Motor neuron (in vitro differentiated cells): ENCODE data around the gene UTS2R. TPM values are rescaled to one million over a fixed set of nuclear protein-coding genes. Genes with fewer than 3 reads are reported as not detected.
A peak's percentile ranks its signal among the peaks of the same experiment; 100 is the strongest.
"Not testable (repeated sequence)": the region's sequence is repeated elsewhere in the genome, so short reads cannot be mapped to it uniquely, and the experiment has no call there.

Source experiments
- ATAC-seq, 8 experiments: fragments of 200-7000 bp; cut with Tn5 transposase; replicated peaks in 6 of 8; 2 replicates each; pipeline ENCODE4 v1.8.0; 2021; ENCODE audit warnings: mild to moderate bottlenecking in 8 of 8, moderate library complexity in 8 of 8
- H3K27ac ChIP-seq, 2 donors: fragments of 250-450 bp; sonication (Bioruptor Pico); 2 replicates each; pipeline ENCODE4 v1.9.0; 2021; ENCODE audit warnings: antibody characterized with exemption in 2 of 2, mild to moderate bottlenecking in 2 of 2, moderate library complexity in 1 of 2
- H3K4me1 ChIP-seq, 2 donors: fragments of 250-450 bp; sonication (Bioruptor Pico); replicated peaks in 1 of 2; 2 replicates each; pipeline ENCODE4 v1.6.1; 2021; ENCODE audit warnings: antibody characterized with exemption in 2 of 2, mild to moderate bottlenecking in 2 of 2, moderate library complexity in 1 of 2
- H3K4me3 ChIP-seq, 5 donors: fragments of 250-450 bp; sonication (Bioruptor Pico); 2 replicates each; pipeline ENCODE4 v1.9.0; 2021; ENCODE audit warnings: antibody characterized with exemption in 5 of 5, mild to moderate bottlenecking in 5 of 5, moderate library complexity in 4 of 5
- WGBS, 10 experiments: fragments of 450-650 bp; shearing (Covaris generic); methylation state at CpG; one replicate each; pipeline ENCODE4 v1.0.0; 2022; 5-methylcytosine and 5-hydroxymethylcytosine counted together
- in situ Hi-C, 9 experiments: fragments of 400-800 bp; cut with MboI; loops; one replicate each; pipeline ENCODE4 v1.15.0; 2021; ENCODE audit warnings: low sequenced_read_pairs in 9 of 9, low pct_unique_long_range_greater_than_20kb in 2 of 9; ENCODE audit not compliant: unreplicated experiment in 9 of 9
- total RNA-seq, 8 experiments: library from RNA; unstranded; fragments of 300-600 nt; gene quantifications; 2 replicates each; pipeline versions ENCODE4 v1.2.3 to v1.2.4, GENCODE V29; 2022

UTS2R gene
- total RNA-seq, 8 experiments from 2014 or later, result 0.11 to 0.43 (median 0.13) TPM; not detected in 5

DNA sequence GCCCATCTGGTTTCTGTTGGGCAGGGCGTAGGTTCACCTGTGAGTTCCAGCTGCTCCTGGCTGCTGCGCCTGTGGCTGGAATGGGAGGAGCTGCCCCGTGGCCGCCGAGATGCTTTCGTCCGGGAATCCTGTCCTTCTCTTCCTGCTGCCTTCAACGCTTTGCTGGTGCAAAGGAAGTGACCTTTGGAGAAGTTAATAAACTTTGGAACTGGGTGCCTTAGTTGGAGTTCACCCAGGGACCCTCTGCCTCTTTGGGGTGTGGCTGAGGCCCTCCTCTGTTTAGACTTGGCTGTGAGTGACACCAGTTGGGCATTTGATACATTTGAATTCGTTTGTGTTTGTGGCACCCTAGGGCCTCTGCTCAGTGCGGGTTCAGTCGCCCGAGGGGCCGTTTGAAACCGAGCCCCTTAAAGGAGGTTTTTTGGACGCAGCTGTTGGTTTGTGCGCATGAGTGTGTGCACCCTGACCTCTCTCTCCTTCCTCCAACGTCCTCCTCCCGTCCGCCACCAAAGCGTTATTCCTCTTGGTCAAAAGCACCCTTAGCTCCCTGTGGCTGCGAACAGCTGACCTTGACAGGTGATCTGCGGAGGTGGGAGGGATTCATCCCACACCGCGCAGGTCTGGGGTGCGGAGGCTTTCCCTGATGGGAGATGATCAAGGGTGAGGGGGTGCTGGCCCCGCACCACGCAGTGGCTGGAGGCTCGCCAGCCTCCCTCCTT is 29.0 kb upstream of the UTS2R start:
- no peak for ATAC-seq
- Histone ChIP-seq H3K27ac (no peak overlapping the region), H3K4me1 (peaks cover 15% of the 10 kb centered on the region in 2 donors), H3K4me3 (no peak overlapping the region)
- WGBS, 10 experiments, result 74 to 100% (median 87%) methylated on average over 1 to 17 of the region's 28 CpGs; no CpG with 5 or more reads in 2 of the 10 experiments
- in situ Hi-C loops, result no loop called here

DNA sequence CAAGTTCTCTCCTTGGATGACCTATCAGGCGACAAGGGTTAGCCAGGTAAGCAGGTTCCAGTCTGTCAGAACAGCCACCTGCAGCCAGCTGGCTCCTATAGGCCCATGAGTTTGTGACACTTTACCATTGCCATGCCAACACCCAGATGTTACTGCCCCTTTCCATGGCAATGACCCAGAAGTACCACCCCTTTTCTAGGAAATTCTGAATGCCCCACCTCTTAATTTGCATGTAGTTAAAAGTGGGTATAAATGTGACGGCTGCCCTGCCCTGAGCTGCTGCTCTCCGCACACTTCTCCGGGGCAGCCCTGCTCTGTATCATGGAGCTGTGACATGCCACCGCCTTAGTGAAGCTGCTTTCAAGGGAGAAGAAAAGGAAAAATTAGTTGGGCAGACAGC is 28.0 kb upstream of the UTS2R start:
- peaks cover 14% of the 10 kb centered on the region in 2 donors for H3K4me1 ChIP-seq
- 60 to 100% (median 80%) methylated on average over 1 to 4 of the region's 5 CpGs; no CpG with 5 or more reads in 3 of the 10 experiments for WGBS, 10 experiments
- no peak overlapping the region for H3K4me3 ChIP-seq
- peak in 1 of 8 experiments; percentile 21 for ATAC-seq
- in situ Hi-C loops, result no loop called here
- H3K27ac ChIP-seq, result no peak overlapping the region

DNA sequence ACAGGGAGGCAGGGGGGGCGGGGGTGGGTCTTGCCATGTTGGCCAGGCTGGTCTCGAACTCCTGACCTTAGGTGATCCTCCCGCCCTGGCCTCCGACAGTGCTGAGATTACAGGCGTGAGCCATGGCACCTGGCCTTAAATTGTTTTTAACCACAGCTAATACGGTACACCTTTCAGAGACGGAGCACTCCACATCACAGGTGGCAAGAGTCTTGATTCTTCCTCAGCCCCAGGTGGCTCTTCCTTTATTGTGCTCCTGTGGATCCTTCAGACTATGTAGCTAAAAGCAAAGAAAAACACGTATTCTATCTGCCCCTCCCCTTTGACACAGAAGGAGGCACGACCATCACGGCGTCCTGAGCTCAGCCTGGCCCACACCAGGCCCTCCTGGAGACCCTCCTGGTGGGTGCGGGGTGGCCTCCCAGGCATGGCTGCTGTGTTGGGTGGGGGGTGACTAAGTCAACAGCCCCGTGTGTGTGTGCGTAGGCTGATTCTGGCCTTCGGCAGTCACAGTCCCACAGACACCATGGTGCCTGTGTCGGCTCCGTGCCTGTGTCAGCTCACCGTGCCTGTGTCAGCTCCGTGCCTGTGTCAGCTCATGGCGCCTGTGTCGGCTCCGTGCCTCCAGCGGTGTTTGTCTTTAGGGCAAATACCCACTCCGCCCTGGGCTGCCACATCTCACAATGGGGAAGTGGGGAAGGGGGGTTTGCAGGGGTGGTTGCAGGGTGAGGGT is 27.2 kb upstream of the UTS2R start:
- WGBS, 10 experiments, result 80 to 100% (median 91%) methylated on average over 1 to 5 of the region's 24 CpGs; no CpG with 5 or more reads in 7 of the 10 experiments
- in situ Hi-C loops, result no loop called here
- Histone ChIP-seq H3K4me3 (no peak overlapping the region), H3K4me1 (peaks cover 13 to 14% of the 10 kb centered on the region in 2 donors), H3K27ac (no peak overlapping the region)
- peak in 5 of 8 experiments; percentile 9 to 91 (median 65) for ATAC-seq

DNA sequence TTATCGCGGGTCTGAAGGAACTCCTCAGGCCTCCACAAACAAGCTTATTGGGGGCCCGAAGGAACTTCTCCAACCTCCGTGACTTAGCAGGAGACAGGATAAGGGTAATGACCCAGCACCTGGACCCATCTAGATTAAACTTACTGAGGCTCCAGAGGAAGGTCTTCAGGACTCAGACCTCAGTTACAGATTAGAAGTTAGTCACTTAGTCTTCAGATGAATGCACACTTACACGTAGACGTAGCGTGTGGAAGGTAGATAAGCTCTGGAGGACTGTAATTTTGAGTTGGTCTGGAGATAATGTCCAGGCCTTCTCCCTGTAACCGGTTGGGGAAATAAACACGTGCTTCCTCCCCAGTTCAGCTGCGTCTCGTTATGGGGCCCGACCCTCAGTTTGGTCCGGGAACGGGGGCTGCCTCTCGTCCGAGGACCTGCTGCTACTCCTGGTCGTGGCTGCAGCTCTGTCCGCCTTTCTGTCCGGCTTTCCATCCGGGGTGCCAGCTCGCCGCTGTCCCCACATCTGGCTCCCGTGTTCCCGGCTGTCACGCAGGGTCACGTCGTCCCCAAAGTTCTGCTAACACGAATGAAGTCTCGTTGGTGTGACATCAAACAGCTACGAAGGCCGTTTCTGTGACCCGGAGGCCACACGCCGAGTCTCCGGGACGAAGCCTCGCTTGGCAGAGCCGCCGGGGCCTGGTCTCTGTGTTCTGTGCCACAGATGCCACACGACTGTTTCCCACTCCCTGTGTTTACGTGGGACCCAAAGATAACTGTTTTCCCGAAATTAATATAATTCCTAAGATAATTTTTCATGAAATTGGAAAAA is 26.2 kb upstream of the UTS2R start:
- Histone ChIP-seq H3K27ac (no peak overlapping the region), H3K4me1 (peaks cover 14 to 16% of the 10 kb centered on the region in 2 donors), H3K4me3 (no peak overlapping the region)
- WGBS, 10 experiments, result 56 to 100% (median 85%) methylated on average over 2 to 26 of the region's 42 CpGs; no CpG with 5 or more reads in 1 of the 10 experiments
- ATAC-seq, result no peak
- in situ Hi-C loops, result no loop called here

DNA sequence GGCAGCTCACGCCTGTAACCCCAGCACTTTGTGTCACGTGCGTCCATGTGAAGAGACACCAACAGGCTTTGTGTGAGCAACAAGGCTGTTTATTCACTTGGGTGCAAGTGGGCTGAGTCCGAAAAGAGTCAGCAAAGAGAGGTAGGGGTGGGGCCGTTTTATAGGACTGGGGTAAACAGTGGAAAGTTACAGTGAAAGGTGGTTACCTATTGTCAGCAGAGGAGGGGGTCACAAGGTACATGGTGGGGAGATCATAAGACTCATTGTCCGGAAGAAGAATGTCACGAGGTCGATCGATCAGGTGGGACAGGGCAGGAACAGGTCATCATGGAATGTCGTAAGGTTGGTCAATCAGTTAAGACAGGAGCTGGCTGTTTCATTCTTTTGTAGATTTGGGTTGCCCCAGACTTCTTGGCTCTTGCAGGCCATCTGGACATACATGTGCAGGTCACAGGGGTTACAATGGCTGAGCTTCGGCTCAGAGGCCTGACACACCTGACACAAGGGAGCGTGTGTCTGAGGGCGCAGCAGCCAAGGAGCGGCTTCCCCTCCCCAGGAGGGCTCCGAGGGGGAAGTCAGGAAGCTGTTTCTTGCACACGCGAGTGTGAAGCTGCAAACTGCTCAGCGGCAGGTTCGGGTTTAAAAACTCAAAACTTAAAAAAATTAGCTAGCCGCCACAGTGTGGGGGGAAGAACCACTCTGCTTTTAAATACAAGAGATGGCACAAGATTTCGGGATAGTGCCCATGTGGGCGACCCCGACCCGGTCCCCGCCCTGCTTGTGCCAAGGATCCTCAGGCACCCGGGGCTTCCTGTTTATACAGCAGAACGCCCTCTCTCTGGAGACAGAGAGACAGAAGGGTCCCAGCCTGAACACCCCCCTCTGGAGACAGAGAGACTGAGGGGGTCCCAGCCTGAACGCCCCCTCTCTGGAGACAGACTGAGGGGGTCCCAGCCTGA is 24.9 kb upstream of the UTS2R start:
- no peak overlapping the region for H3K4me3 ChIP-seq
- H3K4me1 ChIP-seq, result peaks cover 16 to 17% of the 10 kb centered on the region in 2 donors
- WGBS, 10 experiments, result 20 to 96% (median 82%) methylated on average over 1 to 16 of the region's 28 CpGs; no CpG with 5 or more reads in 3 of the 10 experiments
- in situ Hi-C loops, result no loop called here
- H3K27ac ChIP-seq, result peak overlapping the region in 1 of 2 donors; percentile 33
- no peak for ATAC-seq

DNA sequence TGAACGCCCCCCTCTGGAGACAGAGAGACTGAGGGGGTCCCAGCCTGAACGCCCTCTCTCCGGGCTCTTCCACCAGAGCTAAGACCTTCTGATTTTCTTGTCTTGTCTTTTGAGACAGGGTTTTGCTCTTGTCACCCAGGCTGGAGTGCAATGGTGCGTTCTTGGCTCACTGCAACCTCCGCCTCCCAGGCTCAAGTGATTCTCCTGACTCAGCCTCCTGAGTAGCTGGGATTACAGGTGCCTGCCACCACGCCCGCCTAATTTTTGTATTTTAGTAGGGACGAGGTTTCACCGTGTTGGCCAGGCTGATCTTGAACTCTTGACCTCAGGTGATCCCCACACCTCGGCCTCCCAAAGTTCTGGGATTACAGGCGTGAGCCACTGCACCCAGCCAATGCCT is 23.6 kb upstream of the UTS2R start:
- 20 to 92% (median 75%) methylated on average over 2 to 6 of the region's 11 CpGs; no CpG with 5 or more reads in 3 of the 10 experiments for WGBS, 10 experiments

DNA sequence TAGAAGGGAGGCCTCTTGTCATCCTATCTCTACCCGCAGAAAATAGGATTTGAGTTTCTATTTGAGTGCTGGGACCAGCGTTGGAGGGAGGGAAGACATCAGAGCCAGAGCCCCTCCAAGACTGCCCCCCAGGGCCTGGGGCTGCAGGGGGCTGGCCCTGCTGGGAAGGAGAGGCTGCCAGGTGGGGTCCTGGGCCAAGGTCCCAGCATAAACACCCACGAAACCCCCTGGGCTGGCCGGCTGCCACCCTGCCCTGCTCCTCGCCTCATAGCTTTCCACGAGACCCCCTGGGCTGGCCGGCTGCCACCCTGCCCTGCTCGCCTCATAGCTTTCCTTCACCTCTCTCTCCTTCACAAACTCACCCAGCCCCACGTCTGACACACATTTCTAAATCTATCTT is 23.1 kb upstream of the UTS2R start:
- ATAC-seq, result no peak
- Histone ChIP-seq H3K4me1 (peaks cover 13 to 17% of the 10 kb centered on the region in 2 donors), H3K27ac (no peak overlapping the region), H3K4me3 (no peak overlapping the region)
- 40 to 100% (median 82%) methylated on average over 1 to 3 of the region's 9 CpGs; no CpG with 5 or more reads in 2 of the 10 experiments for WGBS, 10 experiments
- in situ Hi-C loops, result no loop called here

More for the DNA sequence above, 23.6 kb upstream of the UTS2R start:
- H3K4me3 ChIP-seq, H3K27ac ChIP-seq, ATAC-seq, in situ Hi-C loops: not testable (repeated sequence)
- H3K4me1 ChIP-seq, result peaks cover 17% of the 10 kb centered on the region in 2 donors

DNA sequence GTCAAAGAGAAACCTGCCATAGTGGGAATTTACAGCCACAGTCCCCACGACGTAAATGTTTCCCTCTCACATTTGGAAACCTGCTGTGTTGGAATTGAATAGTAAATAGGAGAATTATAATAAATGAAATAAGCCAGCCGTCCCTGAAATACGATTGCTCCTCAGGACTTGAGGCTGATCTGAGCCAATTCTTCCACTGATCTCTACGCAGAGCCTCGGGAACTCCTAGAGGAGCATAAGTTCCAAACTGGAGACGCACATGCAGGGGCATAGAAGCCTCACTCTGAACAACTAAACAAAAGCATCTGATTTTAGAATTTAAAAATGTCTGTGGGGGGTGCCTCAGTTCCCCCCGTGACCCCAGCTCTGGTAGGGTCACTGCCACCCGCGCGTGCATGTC is 22.7 kb upstream of the UTS2R start:
- Histone ChIP-seq H3K4me1 (peaks cover 13 to 17% of the 10 kb centered on the region in 2 donors), H3K27ac (no peak overlapping the region), H3K4me3 (no peak overlapping the region)
- in situ Hi-C loops, result no loop called here
- 6 to 70% (median 54%) methylated on average over 3 to 11 of the region's 11 CpGs; no CpG with 5 or more reads in 3 of the 10 experiments for WGBS, 10 experiments
- peak in 1 of 8 experiments; percentile 7 for ATAC-seq

DNA sequence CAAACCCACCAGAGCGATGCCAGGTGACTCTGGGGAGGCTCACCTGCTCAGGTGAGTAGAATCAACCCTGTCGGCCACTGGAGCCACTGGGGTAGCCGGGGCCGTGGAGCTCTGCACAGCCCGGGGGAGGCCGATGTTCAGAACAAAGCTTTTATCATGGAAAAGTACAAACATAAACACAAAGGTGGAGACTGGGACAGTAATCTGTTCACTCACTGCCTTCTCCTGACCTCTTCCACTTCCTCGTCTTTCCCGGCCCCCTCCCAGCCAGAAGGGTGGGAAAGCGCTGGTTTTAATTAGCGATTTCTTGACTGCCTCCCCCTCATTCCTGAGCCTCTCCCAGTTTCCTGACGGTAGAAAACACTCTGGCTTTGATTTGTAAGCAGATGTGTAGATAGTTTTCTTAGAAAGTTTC is 22.3 kb upstream of the UTS2R start:
- Histone ChIP-seq H3K27ac (no peak overlapping the region), H3K4me3 (no peak overlapping the region), H3K4me1 (peaks cover 13 to 17% of the 10 kb centered on the region in 2 donors)
- in situ Hi-C loops, result no loop called here
- peak in 2 of 8 experiments; percentile 60 to 70 for ATAC-seq
- WGBS, 10 experiments, result 3 to 61% (median 42%) methylated on average over 3 to 8 of the region's 11 CpGs; no CpG with 5 or more reads in 4 of the 10 experiments

DNA sequence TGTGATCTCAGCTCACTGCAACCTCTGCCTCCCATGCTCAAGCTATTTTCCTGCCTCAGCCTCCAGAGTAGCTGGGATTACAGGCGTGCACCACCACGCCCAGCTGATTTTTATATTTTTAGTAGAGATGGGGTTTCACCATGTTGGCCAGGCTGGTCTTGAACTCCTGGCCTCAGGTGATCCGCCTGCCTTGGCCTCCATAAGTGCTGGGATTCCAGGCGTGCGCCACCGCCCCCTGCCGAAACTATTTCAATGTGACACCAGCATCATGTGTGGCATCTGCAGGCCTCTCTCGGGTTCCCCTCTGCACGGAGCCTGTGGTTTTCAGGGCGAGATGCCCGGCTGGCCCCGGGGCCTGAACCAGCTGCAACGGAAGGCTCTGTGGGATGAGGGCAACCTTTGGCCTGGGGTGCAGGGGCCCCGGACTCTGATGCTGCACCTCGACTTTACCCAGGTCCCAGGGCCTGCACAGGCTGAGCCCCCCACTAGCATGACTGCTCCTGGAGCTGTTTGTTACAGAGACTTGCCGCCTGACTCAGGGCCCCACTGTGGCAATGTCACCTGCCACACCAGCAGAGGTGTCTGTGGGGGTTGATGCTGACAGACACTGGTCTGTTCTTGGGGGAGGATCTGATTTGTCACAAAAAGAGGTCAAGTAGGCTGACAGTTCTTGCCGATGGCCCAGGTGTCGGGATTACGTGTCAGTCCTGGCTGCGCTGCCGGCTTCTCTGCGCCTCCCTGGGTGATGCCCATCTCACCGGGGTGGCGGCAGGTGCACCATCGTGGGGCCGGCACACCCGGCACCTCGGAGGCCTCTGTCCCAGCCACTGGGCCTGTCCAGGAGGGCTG is 21.2 kb upstream of the UTS2R start:
- Histone ChIP-seq H3K27ac (no peak overlapping the region), H3K4me3 (no peak overlapping the region), H3K4me1 (peaks cover 13 to 17% of the 10 kb centered on the region in 2 donors)
- ATAC-seq, result no peak
- in situ Hi-C loops, result loop anchor here in 2 of 9 experiments (10.0 kb wide), 2 partner anchors 54 to 64 kb away; partner anchors contain the start of genes HEXD (in 1 of the 2) and OGFOD3 (in 1 of the 2)
- 37 to 93% (median 84%) methylated on average over 2 to 12 of the region's 28 CpGs; no CpG with 5 or more reads in 4 of the 10 experiments for WGBS, 10 experiments

DNA sequence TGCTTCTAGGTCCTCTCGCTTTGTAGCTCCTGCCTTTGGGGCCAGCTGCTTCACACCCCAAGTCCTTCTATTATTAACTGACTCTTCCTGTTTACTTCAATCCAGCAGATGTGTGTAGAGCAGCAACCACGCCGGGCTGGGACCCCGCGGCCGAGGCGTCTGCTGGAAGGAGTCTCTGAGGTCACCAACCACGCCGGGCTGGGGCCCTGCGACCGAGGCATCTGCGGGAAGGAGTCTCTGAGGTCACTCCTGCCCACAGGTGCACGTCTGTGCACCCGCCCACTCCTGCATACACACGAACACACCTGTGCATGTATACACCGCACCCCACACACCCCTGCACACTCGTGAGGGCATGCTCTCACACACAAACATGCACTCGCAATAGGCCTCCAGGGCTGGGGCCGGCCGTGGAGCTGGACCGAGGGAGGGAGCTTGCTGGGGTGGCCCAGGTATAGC is 20.3 kb upstream of the UTS2R start:
- peaks cover 13 to 17% of the 10 kb centered on the region in 2 donors for H3K4me1 ChIP-seq
- no peak overlapping the region for H3K4me3 ChIP-seq
- in situ Hi-C loops, result loop anchor here in 2 of 9 experiments (10.0 kb wide), 2 partner anchors 54 to 64 kb away; partner anchors contain the start of genes HEXD (in 1 of the 2) and OGFOD3 (in 1 of the 2)
- peak in 1 of 8 experiments; percentile 24 for ATAC-seq
- no peak overlapping the region for H3K27ac ChIP-seq
- 0 to 100% (median 28%) methylated on average over 1 to 3 of the region's 21 CpGs; no CpG with 5 or more reads in 7 of the 10 experiments for WGBS, 10 experiments
